GM23248 (cell line): ENCODE measurements around the gene RGMA.

ENCODE experiments used
- EZH2 ChIP-seq: fragments of 200-600 bp; sonication (generic); IDR thresholded peaks from 2 replicates; pipeline ENCODE4 v1.6.1; 2018; ENCODE audit warnings: antibody characterized with exemption, mild to moderate bottlenecking; ENCODE audit not compliant: insufficient read depth, poor library complexity, severe bottlenecking
- EZH2phosphoT487 ChIP-seq: fragments of 200-600 bp; sonication (generic); IDR thresholded peaks from 2 replicates; pipeline ENCODE4 v1.6.1; 2018; ENCODE audit warnings: antibody characterized with exemption, moderate library complexity, mild to moderate bottlenecking, low read depth; ENCODE audit not compliant: insufficient read depth

DNA sequence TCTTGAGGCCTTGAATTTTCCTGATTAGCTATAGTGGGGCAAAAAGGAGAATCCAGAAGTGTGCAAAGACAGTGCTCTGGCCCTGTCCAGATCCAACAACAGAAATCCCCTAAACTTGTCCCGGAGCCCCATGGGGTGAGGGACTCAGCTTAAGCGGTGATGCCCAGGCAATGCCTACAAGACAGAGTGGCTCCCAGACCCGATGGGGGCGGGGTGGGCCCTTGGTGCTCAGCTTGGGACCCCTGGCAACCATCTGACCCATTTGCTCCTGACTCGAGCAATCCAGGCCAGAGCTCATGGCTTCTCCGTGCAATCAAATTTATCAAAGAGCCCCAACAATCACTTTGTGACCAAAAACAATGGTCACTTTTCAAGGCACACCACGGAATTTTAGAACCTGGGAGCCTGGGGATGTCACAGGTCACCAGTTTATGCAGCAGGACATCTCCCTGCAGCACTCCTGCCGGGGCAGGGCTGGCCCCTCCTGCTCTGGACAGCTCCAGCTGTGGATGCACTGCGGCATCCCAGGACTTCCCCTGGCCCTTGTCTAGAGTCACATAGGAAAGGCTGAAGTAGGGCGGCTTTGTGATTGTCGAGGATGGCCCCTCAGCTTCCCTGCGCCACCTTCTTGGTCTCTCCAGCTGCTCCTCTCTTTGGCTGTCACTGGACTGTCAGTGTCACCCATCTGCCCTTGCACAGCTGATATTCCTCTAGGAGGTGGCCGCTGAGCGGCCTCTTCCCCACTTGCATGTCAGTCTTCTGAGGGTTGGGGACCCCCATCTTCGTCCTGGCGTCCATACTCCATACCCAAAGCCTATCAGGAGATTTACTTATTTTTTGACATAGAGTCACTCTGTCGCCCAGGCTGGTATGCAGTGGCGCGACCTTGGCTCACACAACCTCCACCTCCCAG lies 28.4 kb downstream of the RGMA start:
- no peak for TF ChIP-seq EZH2
- no peak for TF ChIP-seq EZH2phosphoT487
